ENCODE data around the gene SLC34A1. TPM values are rescaled to one million over a fixed set of nuclear protein-coding genes. Genes with fewer than 3 reads are reported as not detected.

SLC34A1 gene
- total and polyA plus RNA-seq, 2 of the 13 experiments (the other 11 are each of a cell fraction or from before 2014, with no cell fraction given) = 0.03 to 0.20 TPM

DNA sequence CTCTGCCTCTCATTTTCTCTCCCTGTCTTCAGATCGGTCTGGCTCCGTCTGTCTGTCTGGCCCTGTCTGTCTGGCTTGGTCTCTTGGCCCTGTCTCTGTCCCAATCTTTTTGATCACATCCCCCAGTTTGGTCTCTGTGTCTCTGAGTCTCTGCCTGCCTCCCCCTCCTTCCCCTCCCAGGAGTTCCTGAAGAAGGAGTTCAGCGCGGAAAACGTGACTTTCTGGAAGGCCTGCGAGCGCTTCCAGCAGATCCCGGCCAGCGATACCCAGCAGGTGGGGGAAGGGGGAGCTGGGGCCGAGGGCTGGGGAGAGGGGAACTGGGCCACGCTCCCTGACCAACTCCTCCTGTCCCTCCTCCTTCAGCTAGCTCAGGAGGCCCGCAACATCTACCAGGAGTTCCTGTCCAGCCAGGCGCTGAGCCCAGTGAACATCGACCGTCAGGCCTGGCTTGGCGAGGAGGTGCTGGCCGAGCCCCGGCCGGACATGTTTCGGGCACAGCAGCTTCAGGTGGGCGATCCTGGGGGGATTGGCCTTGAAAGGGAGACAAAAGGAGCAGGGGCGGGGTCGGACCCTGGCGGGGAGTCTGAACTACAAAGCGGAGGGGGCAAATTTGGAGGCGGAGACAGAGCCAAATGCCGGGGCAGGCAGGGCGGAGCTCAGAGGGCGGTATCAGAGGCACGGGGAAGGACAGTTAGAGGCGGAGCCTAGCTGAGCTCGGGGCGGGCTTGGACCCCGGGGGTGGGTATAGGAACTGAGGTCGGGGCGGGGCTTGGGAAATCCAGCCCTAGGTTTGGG lies 17.5 kb upstream of the SLC34A1 start (continued):
- no peak for TF ChIP-seq MIER2 (CRISPR knock-in tag; IDR thresholded peaks at IDR 0.05)
- TF ChIP-seq ZNF44 (CRISPR knock-in tag; IDR thresholded peaks at IDR 0.05) = peak; percentile 55; the same call in 1 of the 2 replicates
- TF ChIP-seq CC2D1A (CRISPR knock-in tag; IDR thresholded peaks at IDR 0.05) = no peak
- TF ChIP-seq ZNF878 (CRISPR knock-in tag; IDR thresholded peaks at IDR 0.05) = 0 out of 2 replicates have a peak, but pooled peaks have one; percentile 50
- TF ChIP-seq, protein P1, sequence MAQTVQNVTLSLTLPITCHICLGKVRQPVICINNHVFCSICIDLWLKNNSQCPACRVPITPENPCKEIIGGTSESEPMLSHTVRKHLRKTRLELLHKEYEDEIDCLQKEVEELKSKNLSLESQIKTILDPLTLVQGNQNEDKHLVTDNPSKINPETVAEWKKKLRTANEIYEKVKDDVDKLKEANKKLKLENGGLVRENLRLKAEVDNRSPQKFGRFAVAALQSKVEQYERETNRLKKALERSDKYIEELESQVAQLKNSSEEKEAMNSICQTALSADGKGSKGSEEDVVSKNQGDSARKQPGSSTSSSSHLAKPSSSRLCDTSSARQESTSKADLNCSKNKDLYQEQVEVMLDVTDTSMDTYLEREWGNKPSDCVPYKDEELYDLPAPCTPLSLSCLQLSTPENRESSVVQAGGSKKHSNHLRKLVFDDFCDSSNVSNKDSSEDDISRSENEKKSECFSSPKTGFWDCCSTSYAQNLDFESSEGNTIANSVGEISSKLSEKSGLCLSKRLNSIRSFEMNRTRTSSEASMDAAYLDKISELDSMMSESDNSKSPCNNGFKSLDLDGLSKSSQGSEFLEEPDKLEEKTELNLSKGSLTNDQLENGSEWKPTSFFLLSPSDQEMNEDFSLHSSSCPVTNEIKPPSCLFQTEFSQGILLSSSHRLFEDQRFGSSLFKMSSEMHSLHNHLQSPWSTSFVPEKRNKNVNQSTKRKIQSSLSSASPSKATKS (CRISPR knock-in tag; IDR thresholded peaks at IDR 0.05) = no peak
- TF ChIP-seq TCF7 (IDR thresholded peaks at IDR 0.05; ENCODE audit: low read depth) = peak; percentile 41; the same call in 1 of the 2 replicates
- TF ChIP-seq, protein P2, sequence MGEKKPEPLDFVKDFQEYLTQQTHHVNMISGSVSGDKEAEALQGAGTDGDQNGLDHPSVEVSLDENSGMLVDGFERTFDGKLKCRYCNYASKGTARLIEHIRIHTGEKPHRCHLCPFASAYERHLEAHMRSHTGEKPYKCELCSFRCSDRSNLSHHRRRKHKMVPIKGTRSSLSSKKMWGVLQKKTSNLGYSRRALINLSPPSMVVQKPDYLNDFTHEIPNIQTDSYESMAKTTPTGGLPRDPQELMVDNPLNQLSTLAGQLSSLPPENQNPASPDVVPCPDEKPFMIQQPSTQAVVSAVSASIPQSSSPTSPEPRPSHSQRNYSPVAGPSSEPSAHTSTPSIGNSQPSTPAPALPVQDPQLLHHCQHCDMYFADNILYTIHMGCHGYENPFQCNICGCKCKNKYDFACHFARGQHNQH (CRISPR knock-in tag; IDR thresholded peaks at IDR 0.05) = peak; percentile 33; the same call in 1 of the 2 replicates
- TF ChIP-seq, protein P3, sequence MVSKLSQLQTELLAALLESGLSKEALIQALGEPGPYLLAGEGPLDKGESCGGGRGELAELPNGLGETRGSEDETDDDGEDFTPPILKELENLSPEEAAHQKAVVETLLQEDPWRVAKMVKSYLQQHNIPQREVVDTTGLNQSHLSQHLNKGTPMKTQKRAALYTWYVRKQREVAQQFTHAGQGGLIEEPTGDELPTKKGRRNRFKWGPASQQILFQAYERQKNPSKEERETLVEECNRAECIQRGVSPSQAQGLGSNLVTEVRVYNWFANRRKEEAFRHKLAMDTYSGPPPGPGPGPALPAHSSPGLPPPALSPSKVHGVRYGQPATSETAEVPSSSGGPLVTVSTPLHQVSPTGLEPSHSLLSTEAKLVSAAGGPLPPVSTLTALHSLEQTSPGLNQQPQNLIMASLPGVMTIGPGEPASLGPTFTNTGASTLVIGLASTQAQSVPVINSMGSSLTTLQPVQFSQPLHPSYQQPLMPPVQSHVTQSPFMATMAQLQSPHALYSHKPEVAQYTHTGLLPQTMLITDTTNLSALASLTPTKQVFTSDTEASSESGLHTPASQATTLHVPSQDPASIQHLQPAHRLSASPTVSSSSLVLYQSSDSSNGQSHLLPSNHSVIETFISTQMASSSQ (IDR thresholded peaks at IDR 0.05; ENCODE audit: low read depth) = no peak
- TF ChIP-seq, protein P3 (CRISPR knock-in tag; IDR thresholded peaks at IDR 0.05; ENCODE audit: borderline replicate concordance) = 0 out of 2 replicates have a peak, but pooled peaks have one; percentile 31
- TF ChIP-seq ZNF615 (CRISPR knock-in tag; IDR thresholded peaks at IDR 0.05; ENCODE audit: borderline replicate concordance) = 0 out of 2 replicates have a peak, but pooled peaks have one; percentile 28
- TF ChIP-seq ESRRA (CRISPR knock-in tag; IDR thresholded peaks at IDR 0.05; ENCODE audit: low read depth) = no peak
